ENCODE results near the gene RBMS1.

- TF ChIP-seq CTCF (IDR thresholded peaks at IDR 0.05) (no peak), POLR2A (IDR thresholded peaks at IDR 0.05) (no peak)
These were observed 75.2 kb downstream of the RBMS1 start for GRCh38 chr2:160418398-160418765.

Measured in lower leg skin (tissue), 3 donors.